Nephron (organoid): ENCODE results near the gene CASQ2.

ENCODE experiments used
- H3K27ac Mint-ChIP-seq, 3 experiments: 2 replicates each; pipeline ENCODE4 v1.8.0; 2020; ENCODE audit warnings: mixed read lengths in 3 of 3, mild to moderate bottlenecking in 2 of 3, moderate library complexity in 1 of 3
- H3K27me3 Mint-ChIP-seq: 2 replicates; pipeline ENCODE4 v1.8.0; 2021; ENCODE audit warnings: low read depth, mild to moderate bottlenecking, moderate library complexity, mixed read lengths
- H3K36me3 Mint-ChIP-seq: 2 replicates; pipeline ENCODE4 v1.8.0; 2020; ENCODE audit warnings: low read depth, mixed read lengths
- H3K4me1 Mint-ChIP-seq: 2 replicates; pipeline ENCODE4 v1.8.0; 2020; ENCODE audit warnings: mixed read lengths
- H3K4me3 Mint-ChIP-seq, 3 experiments: 2 replicates each; pipeline ENCODE4 v1.8.0; 2020; ENCODE audit warnings: mild to moderate bottlenecking in 3 of 3, mixed read lengths in 3 of 3, moderate library complexity in 2 of 3
- H3K9me3 Mint-ChIP-seq: 2 replicates; pipeline ENCODE4 v1.8.0; 2020; ENCODE audit warnings: mixed read lengths
- TF ChIP-seq, protein P1 (sequence below), 3 experiments: fragments of 200-600 bp; sonication (generic); IDR thresholded peaks; one replicate each; pipeline ENCODE4 v1.5.0; 2021; ENCODE audit warnings: antibody characterized with exemption in 3 of 3; ENCODE audit not compliant: unreplicated experiment in 3 of 3

Gene CASQ2

GRCh38 chr1:115717541-115717940 lies 51.0 kb downstream of the CASQ2 start:
- TF ChIP-seq, protein P1, sequence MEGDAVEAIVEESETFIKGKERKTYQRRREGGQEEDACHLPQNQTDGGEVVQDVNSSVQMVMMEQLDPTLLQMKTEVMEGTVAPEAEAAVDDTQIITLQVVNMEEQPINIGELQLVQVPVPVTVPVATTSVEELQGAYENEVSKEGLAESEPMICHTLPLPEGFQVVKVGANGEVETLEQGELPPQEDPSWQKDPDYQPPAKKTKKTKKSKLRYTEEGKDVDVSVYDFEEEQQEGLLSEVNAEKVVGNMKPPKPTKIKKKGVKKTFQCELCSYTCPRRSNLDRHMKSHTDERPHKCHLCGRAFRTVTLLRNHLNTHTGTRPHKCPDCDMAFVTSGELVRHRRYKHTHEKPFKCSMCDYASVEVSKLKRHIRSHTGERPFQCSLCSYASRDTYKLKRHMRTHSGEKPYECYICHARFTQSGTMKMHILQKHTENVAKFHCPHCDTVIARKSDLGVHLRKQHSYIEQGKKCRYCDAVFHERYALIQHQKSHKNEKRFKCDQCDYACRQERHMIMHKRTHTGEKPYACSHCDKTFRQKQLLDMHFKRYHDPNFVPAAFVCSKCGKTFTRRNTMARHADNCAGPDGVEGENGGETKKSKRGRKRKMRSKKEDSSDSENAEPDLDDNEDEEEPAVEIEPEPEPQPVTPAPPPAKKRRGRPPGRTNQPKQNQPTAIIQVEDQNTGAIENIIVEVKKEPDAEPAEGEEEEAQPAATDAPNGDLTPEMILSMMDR (IDR thresholded peaks at IDR 0.05; ENCODE audit: unreplicated experiment in 3 of 3), result peak; percentile 49 to 59 (median 59)
- Mint-ChIP-seq H3K27me3 (no peaks in the 10 kb centered on the region), H3K27ac (peak overlapping the region; percentile 36 to 57 (median 44)), H3K4me3 (no peak overlapping the region), H3K36me3 (no peaks in the 10 kb centered on the region), H3K4me1 (peaks cover 16% of the 10 kb centered on the region), H3K9me3 (no peaks in the 10 kb centered on the region)

DNA sequence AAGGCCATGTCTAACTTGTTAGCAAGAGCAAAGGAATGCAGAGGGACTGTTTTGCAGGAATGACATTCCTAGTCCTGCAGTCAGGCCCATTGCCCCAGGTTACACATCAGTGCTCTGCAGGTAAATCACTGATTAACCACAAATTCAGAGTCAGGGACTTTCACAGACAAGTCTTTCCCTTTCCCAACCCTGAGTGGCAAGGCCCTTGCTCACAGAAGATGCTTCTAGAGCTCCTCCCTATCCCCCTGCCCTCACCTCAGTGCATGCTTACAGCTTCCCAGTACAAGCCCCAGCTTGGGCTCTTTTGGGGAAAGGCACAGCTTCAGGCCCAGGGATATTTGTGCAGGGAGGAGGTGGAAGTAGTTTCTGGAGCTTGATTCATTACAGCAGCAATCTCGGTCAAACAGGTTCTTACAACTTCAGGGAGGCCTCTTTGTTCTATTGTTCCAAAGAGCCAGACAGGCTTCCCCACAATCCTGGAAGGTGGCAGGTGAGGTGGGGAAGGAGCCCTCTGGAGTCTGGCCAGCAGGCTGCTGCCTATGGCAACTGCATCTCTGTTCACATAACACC lies 53.9 kb downstream of the CASQ2 start:
- H3K27me3 Mint-ChIP-seq, result peaks cover 2% of the 10 kb centered on the region
- peak overlapping the region; percentile 80 to 86 (median 85) for H3K27ac Mint-ChIP-seq
- H3K36me3 Mint-ChIP-seq, result no peaks in the 10 kb centered on the region
- H3K9me3 Mint-ChIP-seq, result no peaks in the 10 kb centered on the region
- TF ChIP-seq, protein P1 (IDR thresholded peaks at IDR 0.05; ENCODE audit: unreplicated experiment in 3 of 3), result no peak
- no peak overlapping the region for H3K4me3 Mint-ChIP-seq
- peaks cover 21% of the 10 kb centered on the region for H3K4me1 Mint-ChIP-seq

DNA sequence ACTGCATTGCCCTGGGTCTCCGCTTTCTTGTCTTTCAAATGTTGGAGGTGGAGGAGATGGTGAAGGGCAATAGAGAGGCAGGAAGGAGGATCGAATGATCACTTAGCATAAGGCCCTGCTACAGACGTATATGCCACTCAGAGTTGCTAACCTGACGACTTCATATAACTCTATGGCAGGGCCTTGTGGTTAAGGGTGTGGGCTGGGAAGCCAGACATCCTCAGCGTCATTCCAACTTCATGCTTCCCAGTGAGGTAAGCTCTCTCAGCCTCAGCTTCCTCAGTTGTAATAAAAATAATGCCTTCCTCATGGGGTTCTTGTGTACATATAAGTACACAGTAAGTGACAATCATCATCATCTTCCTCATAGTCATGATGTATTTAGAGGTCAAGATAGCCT lies 54.6 kb downstream of the CASQ2 start:
- Mint-ChIP-seq H3K27me3 (peaks cover 4% of the 10 kb centered on the region), H3K9me3 (no peaks in the 10 kb centered on the region), H3K36me3 (no peaks in the 10 kb centered on the region), H3K27ac (peak overlapping the region; percentile 80 to 86 (median 85)), H3K4me3 (no peak overlapping the region), H3K4me1 (peaks cover 28% of the 10 kb centered on the region)
- TF ChIP-seq, protein P1 (IDR thresholded peaks at IDR 0.05; ENCODE audit: unreplicated experiment in 3 of 3), result no peak

- Mint-ChIP-seq H3K36me3 (no peaks in the 10 kb centered on the region), H3K4me3 (no peak overlapping the region), H3K4me1 (peaks cover 28% of the 10 kb centered on the region), H3K27me3 (peaks cover 4% of the 10 kb centered on the region), H3K27ac (peak overlapping the region; percentile 18 to 86 (median 85)), H3K9me3 (no peaks in the 10 kb centered on the region)
- TF ChIP-seq, protein P1 (IDR thresholded peaks at IDR 0.05; ENCODE audit: unreplicated experiment in 3 of 3), result no peak
Observed at GRCh38 chr1:115712911-115713609, 55.5 kb downstream of the CASQ2 start.

DNA sequence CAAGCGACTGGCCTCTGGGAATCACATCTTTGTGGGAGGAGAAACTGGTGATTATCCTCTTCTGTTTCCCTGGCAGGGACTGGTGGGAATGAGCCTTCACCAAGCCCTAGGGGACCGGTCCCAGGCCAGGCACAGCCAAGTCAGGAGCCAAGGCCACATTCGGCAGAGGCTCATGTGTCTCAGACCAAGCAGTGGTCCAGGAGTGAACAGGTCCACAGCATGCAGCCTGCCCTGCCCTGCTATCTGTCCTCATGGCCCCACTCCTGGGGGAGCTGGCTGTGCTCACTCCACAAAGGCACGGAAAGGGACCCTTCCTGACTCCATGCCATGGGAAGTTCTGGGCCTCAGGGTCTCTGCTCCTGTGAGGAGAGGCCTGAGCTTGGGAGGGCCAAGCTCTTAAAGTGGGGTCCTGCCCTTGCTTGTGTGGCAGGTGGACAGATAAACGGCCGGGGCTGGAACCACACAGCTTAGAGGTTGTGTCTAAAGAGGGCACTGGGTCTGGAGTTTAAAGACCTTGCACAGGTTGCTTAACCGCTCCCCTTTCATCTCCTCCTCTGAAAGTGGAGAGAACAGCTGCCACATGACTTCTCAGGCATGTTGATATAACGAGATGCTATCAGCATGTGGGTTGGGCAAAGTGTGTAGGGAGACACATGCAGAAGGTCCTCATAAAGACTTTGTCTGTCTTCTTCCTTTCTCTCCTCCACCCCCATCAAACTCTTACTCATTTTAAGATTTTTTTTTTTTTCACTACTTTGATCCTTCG lies 57.5 kb downstream of the CASQ2 start:
- Mint-ChIP-seq H3K4me1 (peaks cover 24% of the 10 kb centered on the region), H3K27me3 (peaks cover 4% of the 10 kb centered on the region), H3K9me3 (no peaks in the 10 kb centered on the region), H3K4me3 (no peak overlapping the region), H3K36me3 (no peaks in the 10 kb centered on the region), H3K27ac (no peak overlapping the region)
- TF ChIP-seq, protein P1 (IDR thresholded peaks at IDR 0.05; ENCODE audit: unreplicated experiment in 3 of 3), result no peak
